HepG2 (cell line): ENCODE results near the gene TSR1. TPM values are rescaled to one million over a fixed set of nuclear protein-coding genes. Genes with fewer than 3 reads are reported as not detected.

Experiments
- ATAC-seq: fragments of 200-7000 bp; cut with Tn5 transposase; 3 replicates; pipeline ENCODE4 v1.9.1; 2020; ENCODE audit warnings: mild to moderate bottlenecking, moderate library complexity
- BruUV-seq: library from RNA; stranded (reverse); fragments of 400-500 nt; replicated peaks from 2 replicates; lab custom pipeline; 2021; lab: Mats Ljungman, UMichigan
- CTCF ChIA-PET: fragments of 300-600 bp; formaldehyde crosslinking; extraction: SDS; loops from one replicate; lab custom pipeline; 2021; ENCODE audit warnings: low total read pairs, inconsistent platforms, low intra/inter-chr PET ratio; lab: Yijun Ruan, JAX
- POLR2A ChIA-PET: fragments of 350-600 bp; sonication (Branson Sonifier 250); formaldehyde crosslinking; loops from one replicate; lab custom pipeline; 2020; ENCODE audit warnings: antibody characterized with exemption, inconsistent platforms; lab: Yijun Ruan, JAX
- DNase-seq: peaks from one replicate; pipeline ENCODE4 v3.0.0-alpha.2; 2015; ENCODE audit warnings: low spot score
- FAIRE-seq: peaks from 3 replicates; lab custom pipeline; 2011; peaks lifted over from hg19 to GRCh38; lab: Jason Lieb, UNC
- H2AFZ ChIP-seq: one replicate; pipeline ENCODE4 v1.6.1; 2011; ENCODE audit warnings: low read length, inconsistent platforms
- H3K27ac ChIP-seq: fragments of 300-600 bp; 3 replicates; pipeline ENCODE4 v1.8.0; 2011; ENCODE audit warnings: mixed run types, mild to moderate bottlenecking, mixed read lengths, low read length, inconsistent platforms; ENCODE audit not compliant: insufficient read depth; ENCODE audit errors: extremely low read length
- H3K27me3 ChIP-seq, 2 experiments: fragments of 200-600 bp in 1 of 2; 2 replicates in 1 of 2; 3 replicates in 1 of 2; pipeline versions ENCODE4 v1.6.0 to v1.8.0; 2011; ENCODE audit warnings: low read length in 2 of 2, mild to moderate bottlenecking in 2 of 2, moderate library complexity in 2 of 2, inconsistent platforms in 1 of 2; ENCODE audit not compliant: insufficient read depth in 2 of 2, control insufficient read depth in 1 of 2
- H3K36me3 ChIP-seq, 2 experiments: fragments of 200-600 bp in 1 of 2; replicated peaks in 1 of 2; 2 replicates in 1 of 2; 3 replicates in 1 of 2; pipeline versions ENCODE4 v1.5.1 to v1.8.0; 2011; ENCODE audit warnings: low read length in 2 of 2, inconsistent platforms in 1 of 2; ENCODE audit not compliant: insufficient read depth in 2 of 2, control insufficient read depth in 1 of 2
- H3K4me1 ChIP-seq: 2 replicates; pipeline ENCODE4 v1.5.1; 2012; ENCODE audit warnings: low read length, inconsistent platforms; ENCODE audit not compliant: insufficient read depth
- H3K4me2 ChIP-seq: 2 replicates; pipeline ENCODE4 v1.6.0; 2011; ENCODE audit warnings: low read depth, low read length, inconsistent platforms
- H3K4me3 ChIP-seq, 3 experiments: fragments of 200-600 bp in 1 of 3; sonication (generic), shearing (Covaris generic) in 1 of 3; replicated peaks in 1 of 3; 2 replicates each; pipeline ENCODE4 v1.5.1; 2011 to 2016; ENCODE audit warnings: low read length in 3 of 3, inconsistent platforms in 2 of 3, low read depth in 2 of 3, mild to moderate bottlenecking in 2 of 3, control low read depth in 1 of 3, mixed read lengths in 1 of 3; ENCODE audit not compliant: insufficient read depth in 1 of 3
- H3K79me2 ChIP-seq: one replicate; pipeline ENCODE4 v1.6.1; 2011; ENCODE audit warnings: low read length, inconsistent platforms; ENCODE audit not compliant: insufficient read depth
- H3K9ac ChIP-seq: 2 replicates; pipeline ENCODE4 v1.6.0; 2011; ENCODE audit warnings: mild to moderate bottlenecking, low read depth, low read length, inconsistent platforms; ENCODE audit not compliant: insufficient read depth
- H3K9me3 ChIP-seq: 2 replicates; pipeline ENCODE4 v1.5.1; 2012; ENCODE audit warnings: mild to moderate bottlenecking, low read length
- H4K20me1 ChIP-seq: 2 replicates; pipeline ENCODE4 v1.6.0; 2011; ENCODE audit warnings: inconsistent platforms, mild to moderate bottlenecking, low read length, moderate library complexity; ENCODE audit not compliant: insufficient read depth
- ARID2 ChIP-seq: sonication (generic); formaldehyde crosslinking; IDR thresholded peaks from 2 replicates; pipeline ENCODE4 v1.8.1; 2022; ENCODE audit warnings: mild to moderate bottlenecking, missing genetic modification reagents, borderline replicate concordance
- ELF4 ChIP-seq: sonication (generic); formaldehyde crosslinking; IDR thresholded peaks from 2 replicates; pipeline ENCODE4 v1.5.0; 2020; ENCODE audit warnings: missing genetic modification reagents, mild to moderate bottlenecking, moderate library complexity, borderline replicate concordance
- SMYD3 ChIP-seq: sonication (generic); formaldehyde crosslinking; IDR thresholded peaks from 2 replicates; pipeline ENCODE4 v1.8.1; 2023; ENCODE audit warnings: mild to moderate bottlenecking, missing genetic modification reagents
- ZKSCAN8 ChIP-seq: IDR thresholded peaks from 2 replicates; pipeline ENCODE4 v1.6.1; 2016; ENCODE audit warnings: borderline replicate concordance, missing genetic modification reagents, missing compliant biosample characterization
- ZNF263 ChIP-seq: sonication (generic); formaldehyde crosslinking; IDR thresholded peaks from 2 replicates; pipeline ENCODE4 v1.4.0; 2020; ENCODE audit warnings: missing genetic modification reagents
- ZNF660 ChIP-seq: sonication (generic); formaldehyde crosslinking; IDR thresholded peaks from 2 replicates; pipeline ENCODE4 v1.5.1; 2020; ENCODE audit warnings: mild to moderate bottlenecking, low read depth, missing genetic modification reagents, borderline replicate concordance
- ZNF879 ChIP-seq: sonication (generic); formaldehyde crosslinking; IDR thresholded peaks from 2 replicates; pipeline ENCODE4 v1.8.1; 2023; ENCODE audit warnings: missing genetic modification reagents
- WGBS: methylation state at CpG from one replicate; pipeline ENCODE4 v1.1.6; 2017; ENCODE audit warnings: low lambda C conversion rate; 5-methylcytosine and 5-hydroxymethylcytosine counted together
- in situ Hi-C: cut with HindIII; loops from 2 replicates; pipeline ENCODE4 v1.10.0; 2017; ENCODE audit warnings: low pct_unique_long_range_greater_than_20kb; ENCODE audit not compliant: extremely low pct_ligation_motif_present
- intact Hi-C: fragments of 100-400 bp; cut with micrococcal nuclease; formaldehyde crosslinking; loops from one replicate; pipeline ENCODE4 v1.10.0; 2022; ENCODE audit not compliant: unreplicated experiment
- polyA plus RNA-seq, 8 experiments: library from polyadenylated mRNA; depleted of rRNA in 3 of 8; stranded (reverse) in 7 of 8; unstranded in 1 of 8; fragments of >200 nt; fragmentation: Illumina TruSeq in 4 of 8; extraction: Trizol in 4 of 8; gene quantifications; 2 replicates each; pipeline versions ENCODE4 v1.2.1 to v1.2.3, GENCODE V29; 2011 to 2016; ENCODE audit warnings: low read depth in 4 of 8, missing spikeins in 1 of 8, mixed read lengths in 1 of 8; ENCODE audit not compliant: insufficient read depth in 1 of 8
- total RNA-seq, 5 experiments: library from RNA; depleted of rRNA; stranded (reverse); fragments of >200 nt; fragmentation: Illumina TruSeq; extraction: Trizol; gene quantifications; 2 replicates each; pipeline ENCODE4 v1.2.3, GENCODE V29; 2016; ENCODE audit warnings: low read depth in 1 of 5
- TF ChIP-seq, protein P1 (sequence below): sonication (generic); formaldehyde crosslinking; IDR thresholded peaks from 2 replicates; pipeline ENCODE4 v1.4.0; 2020; ENCODE audit warnings: mild to moderate bottlenecking, missing genetic modification reagents
- TF ChIP-seq, protein P2 (sequence below): sonication (generic); formaldehyde crosslinking; IDR thresholded peaks from 2 replicates; pipeline ENCODE4 v1.4.0; 2020; ENCODE audit warnings: missing genetic modification reagents, borderline replicate concordance

The TSR1 gene
- total and polyA plus RNA-seq, 2 of the 13 experiments (the other 11 are each of a cell fraction or from before 2014, with no cell fraction given) = 7.1 to 65.8 TPM

- CTCF ChIA-PET = no interaction called here
- no peak for TF ChIP-seq ZKSCAN8 (CRISPR knock-in tag)
- 0 out of 2 replicates have a peak, but pooled peaks have one; percentile 31 for TF ChIP-seq SMYD3 (CRISPR knock-in tag)
- TF ChIP-seq ZNF879 (CRISPR knock-in tag) = 0 out of 2 replicates have a peak, but pooled peaks have one; percentile 2
- 0 out of 2 replicates have a peak, but pooled peaks have one; percentile 37 for TF ChIP-seq ARID2 (CRISPR knock-in tag)
- peak overlapping the region; percentile 72 for H3K4me2 ChIP-seq
Observed at GRCh38 chr17:2302778-2303203, 33.5 kb downstream of the TSR1 start.

DNA sequence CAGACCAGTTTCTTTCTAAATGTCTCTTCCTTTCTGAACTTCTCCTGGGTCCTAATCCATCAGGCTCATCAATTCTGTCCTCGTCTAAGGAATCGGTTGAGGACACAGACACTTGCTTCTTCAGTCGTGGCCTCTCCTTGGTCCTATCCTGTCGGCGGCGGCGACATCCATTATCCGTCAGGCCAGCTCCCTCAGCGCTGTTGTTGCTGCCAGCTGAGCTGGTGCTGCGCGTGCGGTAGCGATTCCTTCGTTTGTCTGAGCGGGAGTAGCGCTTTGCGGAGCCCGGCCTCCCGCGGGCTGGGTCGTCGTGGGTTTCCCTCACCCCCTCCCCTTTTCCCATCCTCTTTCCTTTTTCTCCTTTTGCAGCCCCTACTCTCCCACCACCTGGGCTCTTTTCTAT is 36.5 kb downstream of the TSR1 start:
- Histone ChIP-seq H3K36me3 (peaks cover 13 to 46% of the 10 kb centered on the region in 2 experiments), H3K79me2 (peaks cover 30% of the 10 kb centered on the region), H3K4me3 (no peak overlapping the region), H3K27ac (no peak overlapping the region), H2AFZ (no peak overlapping the region), H3K9me3 (no peaks in the 10 kb centered on the region), H4K20me1 (0 out of 2 replicates have a peak, but pooled peaks cover 3% of the 10 kb centered on the region), H3K4me2 (no peak overlapping the region), H3K9ac (no peak overlapping the region), H3K4me1 (peaks cover 23% of the 10 kb centered on the region), H3K27me3 (no peaks in the 10 kb centered on the region; a peak in 1 of 5 replicates)
- CTCF ChIA-PET = no interaction called here
- DNase-seq (no peak), ATAC-seq (no peak), FAIRE-seq (no peak)
- BruUV-seq = no TSS peak
- in situ Hi-C loops = no loop called here
- intact Hi-C loops = no loop called here
- POLR2A ChIA-PET = no interaction called here
- 98% methylated on average over 22 of the region's 22 CpGs for WGBS
- TF ChIP-seq, protein P1, sequence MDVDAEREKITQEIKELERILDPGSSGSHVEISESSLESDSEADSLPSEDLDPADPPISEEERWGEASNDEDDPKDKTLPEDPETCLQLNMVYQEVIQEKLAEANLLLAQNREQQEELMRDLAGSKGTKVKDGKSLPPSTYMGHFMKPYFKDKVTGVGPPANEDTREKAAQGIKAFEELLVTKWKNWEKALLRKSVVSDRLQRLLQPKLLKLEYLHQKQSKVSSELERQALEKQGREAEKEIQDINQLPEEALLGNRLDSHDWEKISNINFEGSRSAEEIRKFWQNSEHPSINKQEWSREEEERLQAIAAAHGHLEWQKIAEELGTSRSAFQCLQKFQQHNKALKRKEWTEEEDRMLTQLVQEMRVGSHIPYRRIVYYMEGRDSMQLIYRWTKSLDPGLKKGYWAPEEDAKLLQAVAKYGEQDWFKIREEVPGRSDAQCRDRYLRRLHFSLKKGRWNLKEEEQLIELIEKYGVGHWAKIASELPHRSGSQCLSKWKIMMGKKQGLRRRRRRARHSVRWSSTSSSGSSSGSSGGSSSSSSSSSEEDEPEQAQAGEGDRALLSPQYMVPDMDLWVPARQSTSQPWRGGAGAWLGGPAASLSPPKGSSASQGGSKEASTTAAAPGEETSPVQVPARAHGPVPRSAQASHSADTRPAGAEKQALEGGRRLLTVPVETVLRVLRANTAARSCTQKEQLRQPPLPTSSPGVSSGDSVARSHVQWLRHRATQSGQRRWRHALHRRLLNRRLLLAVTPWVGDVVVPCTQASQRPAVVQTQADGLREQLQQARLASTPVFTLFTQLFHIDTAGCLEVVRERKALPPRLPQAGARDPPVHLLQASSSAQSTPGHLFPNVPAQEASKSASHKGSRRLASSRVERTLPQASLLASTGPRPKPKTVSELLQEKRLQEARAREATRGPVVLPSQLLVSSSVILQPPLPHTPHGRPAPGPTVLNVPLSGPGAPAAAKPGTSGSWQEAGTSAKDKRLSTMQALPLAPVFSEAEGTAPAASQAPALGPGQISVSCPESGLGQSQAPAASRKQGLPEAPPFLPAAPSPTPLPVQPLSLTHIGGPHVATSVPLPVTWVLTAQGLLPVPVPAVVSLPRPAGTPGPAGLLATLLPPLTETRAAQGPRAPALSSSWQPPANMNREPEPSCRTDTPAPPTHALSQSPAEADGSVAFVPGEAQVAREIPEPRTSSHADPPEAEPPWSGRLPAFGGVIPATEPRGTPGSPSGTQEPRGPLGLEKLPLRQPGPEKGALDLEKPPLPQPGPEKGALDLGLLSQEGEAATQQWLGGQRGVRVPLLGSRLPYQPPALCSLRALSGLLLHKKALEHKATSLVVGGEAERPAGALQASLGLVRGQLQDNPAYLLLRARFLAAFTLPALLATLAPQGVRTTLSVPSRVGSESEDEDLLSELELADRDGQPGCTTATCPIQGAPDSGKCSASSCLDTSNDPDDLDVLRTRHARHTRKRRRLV = no peak
- TF ChIP-seq, protein P2, sequence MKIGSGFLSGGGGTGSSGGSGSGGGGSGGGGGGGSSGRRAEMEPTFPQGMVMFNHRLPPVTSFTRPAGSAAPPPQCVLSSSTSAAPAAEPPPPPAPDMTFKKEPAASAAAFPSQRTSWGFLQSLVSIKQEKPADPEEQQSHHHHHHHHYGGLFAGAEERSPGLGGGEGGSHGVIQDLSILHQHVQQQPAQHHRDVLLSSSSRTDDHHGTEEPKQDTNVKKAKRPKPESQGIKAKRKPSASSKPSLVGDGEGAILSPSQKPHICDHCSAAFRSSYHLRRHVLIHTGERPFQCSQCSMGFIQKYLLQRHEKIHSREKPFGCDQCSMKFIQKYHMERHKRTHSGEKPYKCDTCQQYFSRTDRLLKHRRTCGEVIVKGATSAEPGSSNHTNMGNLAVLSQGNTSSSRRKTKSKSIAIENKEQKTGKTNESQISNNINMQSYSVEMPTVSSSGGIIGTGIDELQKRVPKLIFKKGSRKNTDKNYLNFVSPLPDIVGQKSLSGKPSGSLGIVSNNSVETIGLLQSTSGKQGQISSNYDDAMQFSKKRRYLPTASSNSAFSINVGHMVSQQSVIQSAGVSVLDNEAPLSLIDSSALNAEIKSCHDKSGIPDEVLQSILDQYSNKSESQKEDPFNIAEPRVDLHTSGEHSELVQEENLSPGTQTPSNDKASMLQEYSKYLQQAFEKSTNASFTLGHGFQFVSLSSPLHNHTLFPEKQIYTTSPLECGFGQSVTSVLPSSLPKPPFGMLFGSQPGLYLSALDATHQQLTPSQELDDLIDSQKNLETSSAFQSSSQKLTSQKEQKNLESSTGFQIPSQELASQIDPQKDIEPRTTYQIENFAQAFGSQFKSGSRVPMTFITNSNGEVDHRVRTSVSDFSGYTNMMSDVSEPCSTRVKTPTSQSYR (CRISPR knock-in tag) = no peak
- TF ChIP-seq ZNF263 (CRISPR knock-in tag) (no peak), ELF4 (CRISPR knock-in tag) (no peak), ZNF660 (no peak)

More at GRCh38 chr17:2302778-2303203, 33.5 kb downstream of the TSR1 start:
- Histone ChIP-seq H3K36me3 (peaks cover 6 to 20% of the 10 kb centered on the region in 2 experiments; a peak in 4 of 5 replicates), H3K79me2 (peaks cover 23% of the 10 kb centered on the region), H2AFZ (no peak overlapping the region), H3K4me1 (peaks cover 25% of the 10 kb centered on the region), H3K27me3 (no peaks in the 10 kb centered on the region; a peak in 1 of 5 replicates), H4K20me1 (0 out of 2 replicates have a peak, but pooled peaks cover 3% of the 10 kb centered on the region), H3K9me3 (no peaks in the 10 kb centered on the region), H3K4me3 (peak overlapping the region; percentile 75 to 92 (median 91)), H3K9ac (peak overlapping the region; percentile 91), H3K27ac (peak overlapping the region; percentile 92)
- BruUV-seq = TSS peak; percentile 53
- intact Hi-C loops (no loop called here), in situ Hi-C loops (no loop called here)
- DNase-seq = no peak
- WGBS = 3% methylated on average over 8 of the region's 12 CpGs
- POLR2A ChIA-PET = interaction anchor here (1.1 to 3.0 kb wide), 4 partner anchors 12 to 248 kb away, joined by 3 to 23 read pairs (median 8); partner anchors contain the start of genes HIC1 and TSR1
- ATAC-seq = no peak
- FAIRE-seq = peak; percentile 32
